GM23338 (cell line): Measurements from ENCODE around the gene NR1D1. TPM values are rescaled to one million over a fixed set of nuclear protein-coding genes. Genes with fewer than 3 reads are reported as not detected.

Source experiments
- ATAC-seq: fragments of 200-7000 bp; cut with Tn5 transposase; 3 replicates; pipeline ENCODE4 v1.9.1; 2020
- DNase-seq: peaks from one replicate; pipeline ENCODE4 v3.0.0-alpha.2; 2015; ENCODE audit warnings: low spot score
- H2AFZ ChIP-seq: fragments of 200-600 bp; sonication (generic); 2 replicates; pipeline ENCODE4 v1.8.0; 2016; ENCODE audit warnings: antibody characterized with exemption, mild to moderate bottlenecking, moderate library complexity
- H3F3A ChIP-seq: fragments of 200-600 bp; sonication (generic); replicated peaks from 2 replicates; pipeline ENCODE4 v1.8.0; 2017; ENCODE audit warnings: antibody characterized with exemption, mixed run types, low read depth
- H3K27ac ChIP-seq: fragments of 200-600 bp; sonication (generic); 2 replicates; pipeline ENCODE4 v1.6.1; 2016; ENCODE audit warnings: low read depth
- H3K27me3 ChIP-seq: fragments of 200-600 bp; sonication (generic); 2 replicates; pipeline ENCODE4 v1.8.0; 2016; ENCODE audit warnings: mild to moderate bottlenecking, mixed run types, moderate library complexity; ENCODE audit not compliant: insufficient read depth
- H3K36me3 ChIP-seq: fragments of 200-600 bp; sonication (generic); 2 replicates; pipeline ENCODE4 v1.8.0; 2016; ENCODE audit warnings: mild to moderate bottlenecking; ENCODE audit not compliant: insufficient read depth
- H3K4me1 ChIP-seq: fragments of 200-600 bp; sonication (generic); 2 replicates; pipeline ENCODE4 v1.8.0; 2016; ENCODE audit warnings: mild to moderate bottlenecking, moderate library complexity; ENCODE audit not compliant: insufficient read depth
- H3K4me2 ChIP-seq: fragments of 200-600 bp; sonication (generic); 2 replicates; pipeline ENCODE4 v1.7.1; 2017; ENCODE audit warnings: mixed run types
- H3K4me3 ChIP-seq: fragments of 200-600 bp; sonication (generic); 2 replicates; pipeline ENCODE4 v1.6.1; 2016; ENCODE audit warnings: mixed run types
- H3K79me2 ChIP-seq: fragments of 200-600 bp; sonication (generic); replicated peaks from 2 replicates; pipeline ENCODE4 v1.8.0; 2017; ENCODE audit warnings: mild to moderate bottlenecking; ENCODE audit not compliant: insufficient read depth
- H3K9me2 ChIP-seq: fragments of 200-600 bp; sonication (generic); 2 replicates; pipeline ENCODE4 v1.8.0; 2017; ENCODE audit not compliant: insufficient read depth
- H4K20me1 ChIP-seq: fragments of 200-600 bp; sonication (generic); replicated peaks from 2 replicates; pipeline ENCODE4 v1.8.0; 2017; ENCODE audit warnings: mild to moderate bottlenecking; ENCODE audit not compliant: insufficient read depth
- H3K27ac Mint-ChIP-seq: 2 replicates; pipeline ENCODE4 v1.8.0; 2020; ENCODE audit warnings: inconsistent platforms, mild to moderate bottlenecking, moderate library complexity, mixed read lengths
- H3K27me3 Mint-ChIP-seq: 3 replicates; pipeline ENCODE4 v1.8.0; 2022; ENCODE audit warnings: low read depth, mild to moderate bottlenecking, moderate library complexity, mixed read lengths, inconsistent platforms; ENCODE audit not compliant: insufficient read depth, poor library complexity
- H3K36me3 Mint-ChIP-seq: 3 replicates; pipeline ENCODE4 v1.8.0; 2021; ENCODE audit warnings: low read depth, mild to moderate bottlenecking, inconsistent platforms, moderate library complexity, mixed read lengths
- H3K4me1 Mint-ChIP-seq: 3 replicates; pipeline ENCODE4 v1.8.0; 2020; ENCODE audit warnings: mild to moderate bottlenecking, inconsistent platforms, mixed read lengths
- H3K4me3 Mint-ChIP-seq: 3 replicates; pipeline ENCODE4 v1.8.0; 2021; ENCODE audit warnings: moderate library complexity, mild to moderate bottlenecking, inconsistent platforms, mixed read lengths
- H3K9me3 Mint-ChIP-seq: 3 replicates; pipeline ENCODE4 v1.8.0; 2020; ENCODE audit warnings: moderate library complexity, mild to moderate bottlenecking, inconsistent platforms, mixed read lengths
- ETS1 ChIP-seq: IDR thresholded peaks from 2 replicates; pipeline ENCODE4 v1.6.1; 2016; ENCODE audit warnings: antibody characterized with exemption
- EZH2phosphoT487 ChIP-seq: fragments of 200-600 bp; sonication (generic); IDR thresholded peaks from one replicate; pipeline ENCODE4 v1.8.1; 2018; ENCODE audit warnings: antibody characterized with exemption; ENCODE audit not compliant: unreplicated experiment
- JUNB ChIP-seq: IDR thresholded peaks from one replicate; pipeline ENCODE4 v1.6.1; 2016; ENCODE audit warnings: antibody characterized with exemption; ENCODE audit not compliant: unreplicated experiment
- NANOG ChIP-seq: IDR thresholded peaks from 2 replicates; pipeline ENCODE4 v1.6.1; 2016; ENCODE audit warnings: antibody characterized with exemption, borderline replicate concordance
- REST ChIP-seq: IDR thresholded peaks from one replicate; pipeline ENCODE4 v1.6.1; 2018; ENCODE audit warnings: antibody characterized with exemption; ENCODE audit not compliant: unreplicated experiment
- STAT1 ChIP-seq: IDR thresholded peaks from one replicate; pipeline ENCODE4 v1.6.1; 2016; ENCODE audit warnings: antibody characterized with exemption; ENCODE audit not compliant: unreplicated experiment
- ZNF462 ChIP-seq: fragments of 250-450 bp; sonication (Bioruptor Pico); IDR thresholded peaks from 2 replicates; pipeline ENCODE4 v1.5.0; 2020; ENCODE audit warnings: mild to moderate bottlenecking, moderate library complexity
- polyA plus RNA-seq: library from polyadenylated mRNA; unstranded; fragments of >200 nt; fragmentation: Nextera tagmentation; extraction: Ambion mirVana; gene quantifications from 2 replicates; pipeline ENCODE4 v1.2.1, GENCODE V29; 2016
- total RNA-seq: library from RNA; depleted of rRNA; stranded (reverse); fragments of >200 nt; shearing (Covaris generic); gene quantifications from 2 replicates; pipeline ENCODE4 v1.2.3, GENCODE V29; 2014

Gene NR1D1
- total and polyA plus RNA-seq, 2 experiments from 2014 or later = 3.3 to 4.2 TPM

GRCh38 chr17:40098846-40099618 is 1.4 kb downstream of the NR1D1 start:
- H3K9me2 ChIP-seq = peaks cover 16% of the 10 kb centered on the region
- peaks cover 56% of the 10 kb centered on the region for H3K27me3 Mint-ChIP-seq
- H3K4me1 Mint-ChIP-seq = peaks cover 56% of the 10 kb centered on the region
- H3K27ac ChIP-seq = peak overlapping the region; percentile 72
- peak overlapping the region; percentile 82 for H3K4me3 Mint-ChIP-seq
- H3K4me1 ChIP-seq = peaks cover 39% of the 10 kb centered on the region
- H2AFZ ChIP-seq = peak overlapping the region; percentile 3
- TF ChIP-seq EZH2phosphoT487 (no peak), REST (no peak), JUNB (no peak), ZNF462 (CRISPR knock-in tag) (no peak), STAT1 (no peak), ETS1 (peak; percentile 63), NANOG (no peak)
- H3K27ac Mint-ChIP-seq = peak overlapping the region; percentile 89
- H3F3A ChIP-seq = peaks cover 17% of the 10 kb centered on the region; the same call in 1 of the 2 replicates
- H3K4me3 ChIP-seq = peak overlapping the region; percentile 75
- peak; percentile 69 for ATAC-seq
- DNase-seq = peak; percentile 99
- peak overlapping the region; percentile 98 for H3K4me2 ChIP-seq
- H3K36me3 Mint-ChIP-seq = peaks cover 42% of the 10 kb centered on the region
- no peaks in the 10 kb centered on the region for H4K20me1 ChIP-seq
- peaks cover 14% of the 10 kb centered on the region for H3K27me3 ChIP-seq
- no peaks in the 10 kb centered on the region for H3K79me2 ChIP-seq
- no peaks in the 10 kb centered on the region for H3K36me3 ChIP-seq
- peaks cover 11% of the 10 kb centered on the region; the same call in 2 of the 3 replicates for H3K9me3 Mint-ChIP-seq
